HG03108 (cell line): Measurements from ENCODE around the gene TOP2A.
"Not testable (repeated sequence)": the region's sequence is repeated elsewhere in the genome, so short reads cannot be mapped to it uniquely, and the experiment has no call there.

ENCODE experiments used
- ATAC-seq: cut with Tn5 transposase; IDR thresholded peaks from one replicate; pipeline ENCODE4 v1.9.1; 2021; ENCODE audit warnings: moderate library complexity; ENCODE audit not compliant: unreplicated experiment

The TOP2A gene

DNA sequence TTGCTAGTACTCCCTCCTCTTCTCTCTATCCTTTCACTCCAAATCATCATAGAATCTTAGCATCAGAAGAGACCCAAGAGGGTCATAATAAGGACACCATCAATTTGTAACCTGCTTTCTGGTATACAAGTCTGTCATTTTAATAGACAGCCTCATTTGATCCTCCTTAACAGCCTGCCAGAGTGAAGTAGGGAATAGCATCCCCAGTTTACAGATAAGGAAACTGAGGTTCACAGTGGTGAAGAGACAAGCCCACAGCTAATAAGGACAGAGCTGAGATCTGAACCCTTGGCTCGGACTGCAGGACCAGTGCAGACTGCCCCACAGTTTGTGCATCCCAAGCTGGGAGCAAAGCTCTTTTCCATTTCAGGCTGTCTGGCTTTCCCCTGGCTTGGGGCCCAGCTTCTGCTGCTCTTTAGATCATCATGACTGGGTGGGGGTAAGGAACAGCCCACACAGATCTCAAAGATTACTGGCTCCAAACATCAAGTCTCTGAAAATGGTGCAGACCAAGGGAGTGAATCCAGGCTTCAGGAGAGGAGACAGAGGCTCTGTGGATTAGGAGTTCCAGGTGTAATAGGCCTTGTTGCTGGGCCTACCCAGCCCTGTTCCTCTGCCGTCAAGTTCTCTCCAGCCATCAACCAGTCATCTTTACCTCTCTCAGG, 15.3 kb upstream of the TOP2A start:
- no peak for ATAC-seq

DNA sequence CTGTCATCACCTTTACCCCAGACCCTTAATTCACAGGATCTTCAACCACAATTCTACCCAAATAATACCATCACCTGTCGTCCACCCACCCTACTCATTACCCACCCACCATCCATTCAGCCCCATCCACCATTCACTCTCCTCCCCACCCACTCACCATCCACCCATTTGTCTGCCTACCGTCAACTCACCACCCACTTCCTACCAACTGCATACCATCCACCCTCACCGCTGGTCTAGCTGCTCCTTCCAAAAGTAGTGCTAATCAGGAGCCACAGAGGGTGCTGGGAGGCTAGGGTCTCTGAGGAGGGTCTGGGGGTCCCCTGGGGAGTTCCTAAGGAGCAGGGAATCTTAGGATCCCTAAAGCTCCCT, 13.5 kb upstream of the TOP2A start:
- no peak for ATAC-seq

DNA sequence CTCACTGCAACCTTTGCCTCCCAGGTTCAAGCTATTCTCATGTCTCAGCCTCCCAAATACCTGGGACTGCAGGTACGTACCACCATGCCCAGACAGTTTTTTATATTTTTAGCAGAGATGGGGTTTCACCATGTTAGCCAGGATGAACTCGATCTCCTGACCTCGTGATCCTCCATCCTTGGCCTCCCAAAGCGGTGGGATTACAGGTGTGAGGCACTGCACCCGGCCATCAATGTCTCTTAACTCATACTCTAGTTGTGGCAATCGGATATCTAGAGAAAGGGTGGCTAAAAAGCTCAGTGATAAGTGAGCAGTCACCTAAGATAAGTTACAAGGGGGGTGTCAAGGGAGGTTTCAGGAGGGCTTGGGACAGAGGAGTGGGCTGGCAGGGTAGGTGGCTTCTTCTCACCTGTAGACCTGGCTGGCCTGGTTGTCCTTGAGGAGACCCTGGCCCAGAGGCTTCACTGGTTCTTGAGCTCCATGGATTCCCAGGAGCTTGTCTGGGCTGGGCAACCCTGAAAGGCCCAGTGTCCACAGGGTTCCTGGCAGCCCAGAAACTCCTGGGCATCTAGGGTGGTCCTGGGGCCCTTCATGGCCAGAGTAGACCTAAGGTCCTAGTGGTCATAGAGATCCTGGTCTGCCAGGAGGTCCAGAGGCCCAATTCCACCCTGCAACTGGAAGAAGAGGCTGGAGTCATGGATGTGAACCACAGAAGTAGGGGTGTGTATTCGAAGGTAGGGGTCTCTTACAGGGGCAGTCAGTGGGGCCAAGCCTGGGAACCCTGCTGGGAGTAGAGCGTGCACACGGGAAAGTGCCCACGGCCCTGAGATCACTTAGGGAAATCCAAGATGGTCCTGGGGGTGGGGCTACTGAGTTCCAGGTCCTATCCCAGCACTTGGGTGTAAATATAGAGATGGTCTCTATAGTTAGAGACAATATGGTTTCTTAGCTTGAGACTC, 12.9 kb upstream of the TOP2A start:
- no peak for ATAC-seq

- ATAC-seq, result no peak
These were observed 9.4 kb upstream of the TOP2A start for GRCh38 chr17:40427002-40427491.

- ATAC-seq, result no peak
These were observed 8.0 kb upstream of the TOP2A start for GRCh38 chr17:40425741-40426140.

DNA sequence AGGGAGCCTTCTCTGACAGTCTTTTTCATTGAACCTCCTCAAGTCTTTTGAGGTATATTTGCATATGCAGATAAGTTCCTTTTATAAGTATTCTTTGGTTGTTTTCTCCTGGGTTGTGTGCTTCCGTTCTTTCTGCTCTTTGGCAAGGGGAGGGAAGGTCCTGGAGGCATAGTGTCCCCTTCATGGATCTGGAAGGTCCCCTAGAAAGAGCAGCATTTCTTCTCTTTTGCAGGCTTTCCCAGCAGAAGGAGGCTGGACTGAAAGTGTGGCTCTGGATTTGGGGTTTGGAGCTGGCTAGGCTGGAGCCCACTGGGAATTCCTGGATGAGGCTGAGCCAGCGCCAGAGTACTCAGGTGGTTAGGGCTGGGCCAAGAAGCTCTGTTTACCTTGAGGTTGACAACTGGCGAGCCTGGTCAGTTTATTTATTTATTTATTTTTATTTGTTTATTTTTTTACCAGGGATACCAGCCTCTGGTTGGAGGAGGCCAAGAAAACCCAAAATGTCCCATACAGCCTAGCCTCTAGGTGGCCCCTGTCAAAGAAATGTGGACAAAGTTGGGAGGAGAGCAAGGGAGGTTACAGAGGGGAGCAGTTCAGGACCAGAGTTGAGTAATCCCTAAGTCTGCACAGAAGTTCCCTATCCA, 5.4 kb upstream of the TOP2A start:
- ATAC-seq, result no peak

- no peak for ATAC-seq
These were observed 2.0 kb upstream of the TOP2A start for GRCh38 chr17:40419559-40420331.

- no peak for ATAC-seq
These were observed 671 bp upstream of the TOP2A start for GRCh38 chr17:40418428-40418706.

- ATAC-seq, result peak; percentile 7
These were observed 463 bp downstream of the TOP2A start for GRCh38 chr17:40417258-40417608.

GRCh38 chr17:40416671-40417070, 1.0 kb downstream of the TOP2A start:
- ATAC-seq, result no peak

DNA sequence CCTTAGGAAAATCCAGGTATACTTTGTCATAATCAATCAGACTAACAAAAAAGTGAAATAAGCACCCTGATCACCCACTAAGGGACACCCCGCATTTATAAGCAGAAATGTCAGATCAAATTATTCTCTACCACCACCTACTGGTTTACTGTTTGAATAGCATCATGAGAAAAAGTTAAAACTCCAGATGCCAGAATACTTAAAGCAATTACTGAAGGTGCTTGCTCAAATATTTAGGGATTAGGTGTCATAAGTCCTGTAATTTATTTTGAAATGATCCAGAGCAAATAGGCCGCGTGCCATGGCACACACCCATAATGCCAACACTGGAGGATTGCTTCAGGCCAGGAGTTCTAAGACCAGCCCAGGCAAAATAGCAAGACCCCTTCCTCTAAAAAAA, 2.3 kb downstream of the TOP2A start:
- ATAC-seq, result no peak

GRCh38 chr17:40414312-40414711, 3.4 kb downstream of the TOP2A start:
- ATAC-seq, result not testable (repeated sequence)

GRCh38 chr17:40412880-40413279, 4.8 kb downstream of the TOP2A start:
- ATAC-seq, result no peak

DNA sequence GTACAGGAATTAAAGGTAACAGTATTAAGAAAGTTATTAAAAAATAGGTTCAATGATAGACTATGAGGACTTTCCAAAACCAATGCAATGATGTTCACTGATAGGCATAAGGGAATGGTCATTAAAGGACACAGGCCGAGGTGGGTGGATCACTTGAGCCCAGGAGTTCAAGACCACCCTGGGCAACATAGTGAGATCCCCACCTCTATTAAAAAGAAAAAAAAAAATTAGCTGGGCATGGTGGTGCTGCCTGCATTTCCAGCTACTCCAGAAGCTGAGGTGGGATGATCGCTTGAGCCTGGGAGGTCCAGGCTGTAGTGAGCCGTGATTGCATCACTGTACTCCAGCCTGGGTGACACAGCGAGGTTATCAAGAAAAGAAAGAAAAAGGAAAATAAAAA, 5.9 kb downstream of the TOP2A start:
- no peak for ATAC-seq

DNA sequence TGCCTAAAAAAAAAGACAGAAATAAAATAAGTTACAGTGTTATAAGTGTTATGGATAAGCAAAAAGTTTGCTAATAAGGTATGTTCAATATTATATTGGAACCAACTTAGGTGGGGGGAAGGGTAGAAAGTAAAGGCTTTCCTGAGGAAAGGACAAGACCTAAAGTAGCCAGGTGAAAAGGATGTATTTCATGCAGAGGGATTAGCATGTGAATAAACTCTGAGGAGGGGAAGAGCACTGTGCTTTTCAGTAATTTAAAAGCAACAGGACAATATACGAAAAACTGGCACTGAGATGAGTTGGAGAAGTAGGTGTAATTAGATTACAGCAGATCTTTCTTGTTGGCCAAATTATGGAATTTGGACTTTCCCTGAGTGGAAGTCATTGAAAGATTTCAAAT, 7.6 kb downstream of the TOP2A start:
- no peak for ATAC-seq

- ATAC-seq, result not testable (repeated sequence)
These were observed 8.2 kb downstream of the TOP2A start for GRCh38 chr17:40409540-40409939.

GRCh38 chr17:40407460-40407859, 10.2 kb downstream of the TOP2A start:
- no peak for ATAC-seq

GRCh38 chr17:40404003-40404402, 13.7 kb downstream of the TOP2A start:
- no peak for ATAC-seq

DNA sequence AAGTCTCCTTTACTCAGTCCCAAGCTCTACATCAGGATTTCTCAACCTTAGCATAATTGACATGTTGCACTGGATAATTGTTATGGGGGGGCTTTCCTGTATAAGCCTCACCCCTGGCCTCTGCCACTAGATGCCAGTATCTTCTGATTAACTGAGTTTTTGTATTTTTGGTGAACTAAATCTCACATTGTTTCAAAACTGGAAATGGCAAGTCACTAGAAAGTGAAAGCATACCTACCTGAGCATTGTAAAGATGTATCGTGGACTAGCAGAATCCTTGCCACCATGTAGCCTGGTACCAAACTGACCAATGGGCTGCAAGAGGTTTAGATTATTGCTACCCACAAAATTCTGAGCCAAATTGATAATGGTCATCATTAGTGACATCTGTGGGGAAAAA, 15.0 kb downstream of the TOP2A start:
- ATAC-seq, result no peak

GRCh38 chr17:40399185-40399584, 18.5 kb downstream of the TOP2A start:
- ATAC-seq, result no peak

- ATAC-seq, result not testable (repeated sequence)
These were observed 31.1 kb downstream of the TOP2A start for GRCh38 chr17:40386555-40386954.
